Activated gamma-delta T cell treated with anti-CD3 and anti-CD28 coated beads, Interleukin-2, amount 50 U/mL, for 16 hours (primary cell): ENCODE results near the gene DRAM2.

ENCODE experiments used
- DNase-seq: peaks from one replicate; pipeline ENCODE4 v3.0.0-alpha.2; 2020; ENCODE audit warnings: low read depth

The DRAM2 gene

DNA sequence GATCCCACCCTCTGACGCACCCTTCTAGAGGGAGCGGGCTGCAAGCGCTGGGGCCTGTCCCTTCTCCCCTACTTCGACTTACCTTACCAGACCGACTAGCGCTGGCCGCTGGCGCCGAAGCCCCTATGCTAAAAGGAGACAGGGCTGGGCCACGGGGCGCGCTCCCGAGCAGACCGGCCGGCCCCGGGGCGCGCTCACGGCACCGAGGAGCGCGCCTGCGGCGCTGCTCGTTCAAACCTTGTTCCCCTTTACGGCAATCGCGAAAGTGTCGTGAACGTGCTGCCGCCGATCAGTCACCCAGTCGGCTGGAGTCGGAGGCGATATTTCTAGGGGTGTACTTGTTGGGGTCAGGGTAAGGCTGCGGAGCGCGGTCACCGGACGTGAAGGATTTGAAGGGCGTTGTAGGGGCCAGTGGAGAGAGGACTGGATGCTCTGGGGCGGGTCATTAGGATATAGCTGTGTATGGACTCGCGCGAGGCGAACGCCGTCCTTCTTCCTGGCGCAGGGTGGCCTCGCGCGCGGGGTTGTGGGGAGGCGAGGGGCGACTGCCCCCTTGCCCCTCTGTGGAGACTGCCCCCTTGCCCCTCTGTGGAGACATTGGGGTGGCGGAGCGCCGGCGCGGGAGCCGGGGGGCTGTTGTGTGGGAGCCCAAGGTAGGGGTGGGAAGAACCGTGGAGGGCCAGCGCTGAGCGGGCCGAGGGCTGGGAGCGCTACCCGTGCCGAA is at the start of gene DRAM2, which contains the start of gene CEPT1:
Gene DRAM2 (minus strand): TSS at position 138 of the 724 bp plus-strand sequence. CDS start 8,539 bp downstream, outside the sequence.
Gene CEPT1 (plus strand): TSS at position 268 of the 724 bp plus-strand sequence. CDS start 7,492 bp downstream, outside the sequence.
- peak; percentile 89 for DNase-seq

DNA sequence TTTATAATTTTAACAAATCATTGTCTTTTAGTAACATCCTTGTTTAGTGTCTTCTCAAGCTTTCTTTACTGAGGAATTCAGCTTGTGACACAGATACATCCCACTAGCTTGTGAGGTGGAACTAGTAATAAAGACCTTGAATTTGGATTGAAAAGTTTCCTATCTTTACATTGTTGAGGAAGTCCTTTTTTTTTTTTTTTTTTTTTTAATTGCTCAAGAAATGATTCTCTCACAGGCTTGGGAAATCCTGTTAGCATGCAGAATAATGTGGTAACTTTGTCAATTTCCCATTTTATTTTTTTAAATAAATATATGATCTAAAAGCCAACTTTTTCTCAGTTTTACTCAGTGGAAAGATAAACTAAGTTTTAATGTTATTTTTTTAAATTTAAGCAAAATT is 44.8 kb upstream of the DRAM2 start:
- DNase-seq: no peak

DNA sequence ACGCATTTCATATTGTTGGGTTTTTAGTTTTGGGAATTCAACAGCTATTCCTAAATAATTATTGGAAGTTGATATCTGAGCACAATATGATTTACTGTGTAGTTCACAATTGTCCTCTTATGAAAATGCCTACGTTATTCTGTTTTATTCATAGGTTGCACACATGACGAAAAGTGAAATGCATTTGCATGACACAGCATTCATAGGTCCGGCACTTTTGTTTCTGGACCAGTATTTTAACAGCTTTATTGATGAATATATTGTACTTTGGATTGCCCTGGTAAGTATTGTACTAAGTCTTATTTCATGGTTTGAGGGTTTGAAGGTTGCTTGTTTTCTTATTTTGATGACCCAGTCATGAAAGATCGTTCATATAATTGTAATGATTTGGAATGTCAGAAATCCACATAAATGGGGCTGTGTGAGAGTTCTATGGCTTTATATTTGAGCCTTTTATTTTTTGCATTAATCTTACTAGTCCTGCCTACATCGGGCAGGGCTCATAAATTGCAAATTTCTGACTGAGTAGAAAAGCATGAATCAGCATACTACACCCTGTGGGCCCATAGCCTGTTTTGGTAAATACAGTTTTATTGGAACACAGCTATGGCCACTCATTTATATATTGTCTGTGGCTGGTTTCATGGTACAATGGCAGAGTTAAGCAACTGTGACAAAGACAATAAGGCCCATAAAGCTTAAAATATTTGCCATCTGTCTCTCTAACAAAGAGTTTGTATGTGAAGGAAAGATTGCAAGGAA is 43.6 kb upstream of the DRAM2 start:
- DNase-seq: no peak

DNA sequence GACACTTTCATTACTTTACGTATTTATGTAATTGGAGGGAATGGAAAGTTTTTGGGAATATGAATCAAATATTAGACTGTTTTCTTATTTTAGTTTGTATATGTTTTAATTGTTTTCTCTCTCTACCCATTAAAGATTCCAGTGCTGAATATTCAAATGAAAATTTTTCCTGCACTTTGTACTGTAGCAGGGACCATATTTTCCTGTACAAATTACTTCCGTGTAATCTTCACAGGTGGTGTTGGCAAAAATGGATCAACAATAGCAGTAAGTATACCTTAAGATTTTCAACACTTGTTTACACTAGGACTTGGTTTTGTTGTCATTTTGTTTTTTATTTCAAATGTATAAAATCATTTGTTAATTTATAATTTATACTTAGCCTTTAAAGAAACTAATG is 42.2 kb upstream of the DRAM2 start:
- DNase-seq: no peak

DNA sequence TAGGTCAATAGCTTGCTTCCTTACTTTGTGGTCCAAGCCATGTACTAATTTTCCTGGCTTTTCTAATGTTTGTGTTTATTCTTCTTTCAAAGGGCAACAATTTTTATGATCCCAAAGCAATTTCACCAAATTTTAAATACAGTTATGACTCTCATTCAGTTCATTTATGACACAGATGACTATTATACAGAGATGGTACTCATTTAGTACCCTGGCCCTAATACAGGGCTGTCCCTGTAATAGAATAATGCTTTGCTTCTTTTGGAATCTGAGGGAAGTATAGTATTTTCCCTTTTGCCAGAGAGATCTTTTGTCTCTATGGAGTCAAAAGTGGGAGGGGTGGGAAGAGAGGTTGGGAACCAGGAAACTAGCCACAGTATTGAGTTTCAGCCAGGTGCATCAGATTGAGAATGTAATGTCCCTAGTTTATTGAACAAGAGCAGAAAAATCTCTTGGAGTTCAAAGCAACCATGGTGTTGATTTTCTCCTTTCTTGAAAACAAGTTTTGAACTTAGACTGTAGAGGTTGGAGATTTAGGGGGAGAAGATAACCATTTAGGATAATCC is 40.2 kb upstream of the DRAM2 start:
- no peak for DNase-seq

DNA sequence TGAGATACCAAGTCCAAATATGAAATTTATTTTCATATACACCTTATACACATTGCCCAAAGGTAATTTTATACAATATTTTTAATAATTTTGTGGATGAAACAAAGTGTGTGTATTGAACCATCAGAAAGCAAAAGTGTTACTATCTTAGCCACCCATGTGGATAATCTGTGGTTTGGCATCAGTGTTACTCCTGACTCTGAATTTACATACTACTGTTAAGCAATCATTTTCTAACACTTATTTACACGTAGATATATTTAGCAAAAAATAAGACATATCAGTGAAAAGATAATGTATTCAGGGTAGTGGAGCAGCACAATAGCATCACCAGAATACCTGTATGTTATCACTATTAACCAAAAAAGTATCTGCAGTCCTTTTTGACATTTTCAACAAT is 36.8 kb upstream of the DRAM2 start:
- DNase-seq: no peak

DNA sequence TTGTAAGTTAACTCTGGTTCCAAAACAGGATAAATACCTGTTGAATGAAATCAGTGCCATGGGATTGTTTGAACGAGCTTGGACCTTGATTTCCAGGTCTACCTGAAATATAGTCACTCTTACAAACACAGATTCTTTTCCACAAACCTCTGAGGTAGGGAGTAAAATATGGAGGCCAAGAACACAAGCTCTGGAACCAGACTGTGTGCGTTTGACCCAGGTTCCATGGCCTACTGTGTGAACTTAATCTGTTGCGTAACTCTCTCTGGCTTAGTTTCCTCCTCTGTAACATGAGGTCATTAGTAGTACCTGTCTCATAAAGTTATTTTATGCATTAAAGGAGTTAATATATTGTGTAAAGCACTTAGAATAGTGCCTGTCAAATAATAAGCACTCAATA is 35.5 kb upstream of the DRAM2 start:
- DNase-seq: no peak

DNA sequence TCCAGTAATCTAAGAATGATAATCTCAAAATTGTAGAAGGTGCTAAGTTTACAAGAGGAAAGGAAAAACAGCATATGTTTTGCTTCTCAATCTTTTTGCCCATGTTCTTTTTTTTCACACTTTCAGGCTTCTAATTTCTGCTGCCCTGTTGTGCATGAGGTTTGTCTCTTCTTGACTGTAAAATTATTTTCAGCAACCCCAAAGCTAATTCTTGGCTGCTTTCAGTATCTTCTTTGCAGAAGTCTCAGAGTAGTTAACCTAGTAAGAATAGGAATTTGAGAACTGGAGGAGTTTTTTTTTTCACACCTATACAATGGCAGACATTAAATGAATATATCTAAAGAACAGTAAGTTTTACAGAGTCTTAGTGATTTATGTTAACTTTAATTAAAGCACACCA is 34.2 kb upstream of the DRAM2 start:
- no peak for DNase-seq

DNA sequence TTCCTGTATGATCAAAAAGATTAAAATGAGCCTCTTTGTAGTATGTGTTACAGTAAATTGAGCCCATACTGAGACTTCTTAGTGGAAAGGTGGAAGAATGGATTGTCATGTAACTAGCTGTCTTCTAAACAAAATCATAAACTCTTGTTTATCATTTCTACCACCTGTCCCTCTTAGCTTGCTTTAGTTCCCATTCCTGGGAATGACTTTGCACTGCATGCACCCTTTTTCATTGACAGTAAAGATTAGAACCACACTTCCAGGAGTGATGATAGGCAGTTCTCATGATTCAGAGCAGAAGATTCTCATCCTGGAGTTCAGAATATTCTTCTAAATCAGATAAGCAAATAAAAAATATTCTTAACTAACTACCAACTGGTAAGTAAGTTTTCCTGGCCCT is 32.6 kb upstream of the DRAM2 start:
- no peak for DNase-seq

DNA sequence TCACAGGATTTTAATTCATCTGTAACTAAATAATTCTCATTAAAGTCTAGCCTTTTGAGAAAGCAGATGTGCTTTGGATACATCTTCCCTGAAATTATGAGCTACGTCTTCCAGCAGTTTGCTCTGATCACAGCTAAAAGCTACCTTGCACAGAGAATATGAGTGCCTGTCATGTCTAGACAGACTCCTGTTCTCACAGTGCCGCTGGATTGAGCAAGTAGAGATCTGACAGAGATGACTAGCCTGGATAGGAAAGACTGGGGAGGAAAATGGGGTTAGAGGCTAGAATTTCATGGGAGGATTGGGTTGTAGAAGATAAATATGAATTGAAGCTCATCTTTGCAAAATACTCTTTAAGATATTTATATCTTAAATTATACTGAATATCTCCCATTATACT is 24.3 kb upstream of the DRAM2 start:
- no peak for DNase-seq

DNA sequence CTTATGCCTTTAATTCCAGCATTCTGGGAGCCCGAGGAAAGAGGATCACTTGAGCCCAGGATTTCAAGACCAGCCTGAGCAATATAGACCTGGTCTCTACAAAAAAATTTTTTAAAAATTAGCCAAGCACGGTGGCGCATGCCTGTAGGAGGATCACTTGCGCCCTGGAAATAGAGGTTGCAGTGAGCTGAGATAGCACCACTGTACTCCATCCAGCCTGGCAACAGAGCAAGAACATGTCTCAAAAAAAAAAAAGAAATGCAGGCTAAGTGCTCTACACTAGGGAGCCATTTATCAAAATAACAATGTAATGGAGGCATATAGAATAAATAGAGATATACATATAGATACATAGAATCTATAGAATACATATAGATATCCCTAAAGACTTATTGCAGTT is 23.5 kb upstream of the DRAM2 start:
- DNase-seq: no peak

DNA sequence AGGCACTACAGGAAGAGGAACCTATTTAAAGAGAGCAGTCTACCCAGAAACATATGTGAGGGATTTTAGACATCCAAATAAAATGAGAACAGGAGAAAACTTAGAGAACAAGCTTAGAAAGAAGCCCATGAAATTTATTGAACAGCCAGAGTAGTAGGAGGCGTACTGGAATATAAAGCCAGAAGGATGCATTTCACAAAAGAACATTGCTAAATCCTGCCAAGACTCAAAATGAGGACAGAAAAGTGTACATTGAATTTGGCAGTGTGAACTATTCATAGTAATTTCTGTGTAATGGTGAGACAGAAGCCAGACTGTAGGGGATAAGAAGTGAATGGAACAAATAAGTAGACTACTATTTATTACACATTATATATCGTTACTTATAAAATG is 22.6 kb upstream of the DRAM2 start:
- no peak for DNase-seq

DNA sequence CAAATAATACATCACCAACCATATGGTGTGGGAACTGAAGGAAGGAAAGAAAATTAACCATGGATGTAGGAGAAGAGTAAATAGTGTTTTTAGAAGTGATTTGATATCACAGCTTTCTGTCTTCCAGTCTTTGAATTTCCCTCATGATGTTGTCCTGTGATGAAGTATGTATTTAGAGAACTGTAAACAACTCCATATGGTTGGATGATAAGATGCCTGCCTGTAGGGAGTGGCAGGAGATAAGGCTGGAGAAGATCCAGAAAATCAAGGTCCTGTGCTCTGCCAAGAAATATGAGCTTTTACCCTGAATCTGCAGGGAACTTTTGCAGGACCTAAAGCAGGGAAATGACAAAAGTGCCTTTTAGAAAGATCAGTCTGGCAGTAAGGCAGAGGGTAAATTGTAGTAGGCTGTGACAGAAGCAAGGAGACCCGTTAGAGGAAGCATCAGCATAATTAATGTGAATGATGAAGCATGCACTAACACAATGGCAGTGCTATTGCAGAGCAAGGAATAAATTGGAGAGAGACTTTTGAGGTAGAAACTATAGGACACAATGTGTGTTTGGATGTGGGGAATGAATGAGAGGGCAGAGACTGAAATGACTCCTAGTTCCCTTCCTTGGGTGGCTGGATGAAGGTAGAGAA is 22.1 kb upstream of the DRAM2 start:
- no peak for DNase-seq

DNA sequence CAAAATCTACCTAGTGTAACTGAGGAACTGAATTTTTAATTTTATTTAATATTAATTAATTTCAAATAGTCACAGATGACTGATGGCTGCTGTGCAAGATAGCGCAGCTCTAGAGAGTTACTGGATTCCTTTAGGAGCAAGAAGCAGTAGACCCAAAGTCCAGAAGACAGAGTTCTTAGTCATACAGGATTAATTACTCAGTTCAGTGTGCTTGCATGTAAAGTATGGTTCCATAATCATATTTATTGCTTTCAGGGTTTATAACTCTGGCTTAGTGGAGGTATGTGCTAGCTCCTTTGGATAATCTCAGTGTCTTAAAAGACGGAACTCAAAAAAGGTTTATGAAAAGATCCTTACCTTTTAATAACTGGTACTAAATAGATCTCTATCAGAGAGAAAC is 17.5 kb upstream of the DRAM2 start:
- no peak for DNase-seq

DNA sequence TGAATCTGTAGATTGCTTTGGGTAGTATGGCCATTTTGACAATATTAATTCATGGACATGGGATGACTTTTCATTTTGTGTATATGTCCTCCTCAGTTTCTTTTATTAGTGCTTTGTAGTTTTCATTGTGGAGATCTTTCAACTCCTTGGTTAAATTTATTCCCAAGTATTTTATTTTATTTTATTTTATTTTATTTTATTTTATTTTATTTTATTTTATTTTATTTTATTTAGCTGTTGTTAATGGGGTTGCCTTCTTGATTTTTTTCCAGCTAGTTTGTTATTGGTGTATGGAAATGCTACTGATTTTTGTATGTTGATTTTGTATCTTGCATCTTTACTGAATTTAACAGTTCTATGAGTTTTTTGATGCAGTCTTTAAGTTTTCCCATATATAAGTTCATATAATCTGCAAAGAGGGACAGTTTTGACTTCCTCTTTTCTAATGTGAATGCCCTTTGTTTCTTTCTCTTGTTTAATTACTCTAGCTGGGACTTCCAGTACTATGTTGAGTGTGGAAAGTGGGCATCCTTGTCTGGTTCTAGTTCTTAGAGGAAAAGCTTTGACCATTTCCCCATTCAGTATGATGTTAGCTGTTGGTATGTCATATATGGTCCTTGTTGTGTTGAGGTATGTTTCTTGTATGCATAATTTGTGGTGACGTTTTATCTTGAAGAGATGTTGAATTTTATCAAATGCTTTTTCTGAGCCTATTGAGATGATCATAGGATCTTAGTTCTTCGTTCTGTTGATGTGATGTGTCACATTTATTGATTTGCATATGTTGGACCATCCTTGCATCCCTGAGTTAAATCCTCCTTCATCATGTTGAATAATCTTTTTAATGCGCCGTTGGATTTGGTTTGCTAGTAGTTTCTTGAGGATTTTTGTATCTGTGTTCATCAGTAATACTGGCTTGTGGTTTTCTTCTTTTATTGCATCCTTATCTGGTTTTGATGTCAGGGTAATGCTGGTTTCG is 14.4 kb upstream of the DRAM2 start:
- no peak for DNase-seq

DNA sequence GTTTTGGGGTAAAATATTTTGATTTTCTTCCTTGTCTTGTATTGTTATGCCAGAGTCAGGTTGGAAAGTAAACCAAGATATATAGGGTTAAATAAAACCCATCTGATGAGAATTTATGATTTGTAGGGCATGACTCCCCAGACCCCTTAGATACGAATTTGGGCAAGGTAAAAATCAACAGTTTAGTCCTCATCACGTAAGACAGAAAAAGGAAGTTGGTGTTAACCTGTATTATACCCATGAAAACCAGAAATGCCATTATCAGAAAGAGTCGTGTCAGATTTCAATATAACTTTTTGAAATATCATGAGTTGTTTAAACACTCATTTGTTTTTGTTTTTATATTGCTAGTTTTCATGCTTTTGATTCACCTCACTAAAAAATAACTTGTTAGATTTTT is 11.9 kb upstream of the DRAM2 start:
- no peak for DNase-seq

DNA sequence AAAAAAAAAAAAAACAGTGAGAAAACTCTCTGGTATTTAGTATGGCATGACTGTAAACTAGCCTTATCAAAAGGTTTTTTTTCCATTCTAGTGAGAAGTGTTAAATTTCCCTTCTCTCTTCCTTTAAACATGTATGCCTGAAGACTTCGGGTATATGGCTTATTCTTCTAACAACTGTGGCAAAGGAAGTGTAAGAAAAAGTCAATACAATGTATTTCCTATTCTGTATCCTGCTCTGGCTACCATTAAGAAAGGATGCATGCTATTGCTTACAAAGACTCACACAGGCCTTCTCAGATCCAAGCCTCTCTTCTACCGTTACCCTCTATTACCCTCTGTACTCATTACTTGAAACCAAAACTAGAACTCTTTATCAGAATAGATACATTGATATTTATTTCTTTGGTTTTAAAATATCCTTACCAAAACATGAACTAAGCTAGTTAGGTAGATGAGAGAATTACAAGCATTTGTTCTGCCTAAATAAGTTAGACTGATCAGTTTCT is 8.5 kb upstream of the DRAM2 start:
- DNase-seq: no peak

DNA sequence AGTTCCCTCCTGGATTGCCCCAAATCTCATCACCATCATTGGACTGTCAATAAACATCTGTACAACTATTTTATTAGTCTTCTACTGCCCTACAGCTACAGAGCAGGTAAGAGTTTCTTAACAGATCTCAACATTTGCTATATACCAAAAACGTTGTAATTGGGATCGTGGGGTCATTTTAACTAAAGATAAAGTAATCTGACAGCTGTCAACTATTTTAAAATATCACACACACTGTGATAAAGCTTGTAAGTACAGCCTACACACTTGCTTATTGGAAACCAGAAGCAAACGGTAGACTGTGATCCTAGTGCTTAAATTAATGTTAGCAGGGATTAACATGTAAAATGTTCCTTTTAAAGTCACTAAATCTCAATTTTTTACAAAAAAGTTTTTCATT is 8.1 kb upstream of the DRAM2 start:
- DNase-seq: no peak

DNA sequence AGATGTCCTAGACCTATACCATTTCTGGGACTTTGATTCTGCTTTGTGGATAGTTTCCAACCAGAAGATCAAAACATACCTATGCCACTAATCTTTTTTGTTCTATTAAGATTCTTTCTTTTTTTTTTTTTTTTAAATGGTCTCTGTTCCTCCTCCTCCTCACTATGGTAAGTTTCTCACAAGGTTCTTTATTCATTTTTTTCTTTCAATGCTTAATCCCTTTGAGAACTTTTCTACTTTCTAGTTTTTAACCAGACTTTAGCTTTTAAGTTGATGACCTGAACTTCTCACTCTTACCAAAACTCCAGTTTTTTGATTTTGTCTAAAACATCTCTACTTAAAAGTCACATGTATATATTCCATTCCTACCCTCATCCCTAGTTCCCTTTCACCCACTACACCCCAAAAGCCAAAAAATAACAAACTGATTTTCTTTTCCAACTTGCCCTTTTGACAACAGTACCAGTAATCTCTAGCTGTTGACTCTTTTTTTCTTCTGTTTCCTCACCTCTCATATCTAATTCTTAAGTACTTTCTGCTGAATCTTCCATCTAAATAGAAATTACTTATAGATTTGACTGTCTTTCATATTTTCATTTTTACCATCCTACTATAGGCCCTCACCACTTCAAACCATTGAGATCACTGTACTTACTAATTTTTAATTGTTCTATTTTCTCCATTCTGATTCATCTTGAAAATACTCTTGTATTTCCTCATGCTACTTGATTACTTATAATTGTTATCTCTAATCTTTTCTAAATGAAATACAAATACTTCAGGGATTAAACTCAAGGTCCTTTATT is 6.3 kb upstream of the DRAM2 start:
- no peak for DNase-seq

DNA sequence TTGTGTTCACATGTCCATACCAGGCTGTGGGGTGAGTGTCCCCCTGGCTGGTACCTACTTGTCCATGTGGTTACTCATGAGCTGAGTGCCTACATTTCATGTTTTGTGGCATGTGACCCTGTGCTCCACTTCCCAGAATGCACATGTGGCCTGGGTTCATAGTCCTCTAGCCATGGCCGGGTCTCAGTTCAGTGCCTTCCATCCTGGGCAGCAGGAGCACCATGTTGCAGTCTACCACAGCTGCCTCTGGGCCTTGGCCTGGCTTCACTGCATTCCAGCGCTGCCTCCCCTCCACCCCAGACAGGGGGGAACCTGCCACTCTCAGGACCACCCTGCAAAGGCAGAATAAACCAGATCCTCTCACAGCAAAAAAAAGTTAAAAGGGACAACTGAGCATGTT is 5.6 kb upstream of the DRAM2 start:
- no peak for DNase-seq
